Activated B cell treated with CpG ODN at 0.5 μM for 24 hours (primary cell): Measurements from ENCODE around the gene LRP2. TPM values are rescaled to one million over a fixed set of nuclear protein-coding genes. Genes with fewer than 3 reads are reported as not detected.
"Not testable (repeated sequence)": the region's sequence is repeated elsewhere in the genome, so short reads cannot be mapped to it uniquely, and the experiment has no call there.

Experiments
- ATAC-seq: fragments of 200-7000 bp; cut with Tn5 transposase; one replicate; pipeline ENCODE4 v1.10.0; 2021; ENCODE audit warnings: low read depth, mild to moderate bottlenecking, moderate library complexity
- CTCF ChIA-PET: fragments of 350-600 bp; sonication (Branson Sonifier 250); formaldehyde crosslinking; loops from one replicate; lab custom pipeline; 2021; ENCODE audit warnings: antibody characterized with exemption; lab: Charles Lee
- POLR2A ChIA-PET: fragments of 350-600 bp; sonication (Branson Sonifier 250); formaldehyde crosslinking; loops from one replicate; lab custom pipeline; 2021; ENCODE audit warnings: antibody characterized with exemption; lab: Charles Lee
- DNase-seq: peaks from one replicate; pipeline ENCODE4 v3.0.0; 2022
- H3K27ac Mint-ChIP-seq: one replicate; pipeline ENCODE4 v1.8.0; 2020; ENCODE audit warnings: mixed read lengths
- H3K27me3 Mint-ChIP-seq: one replicate; pipeline ENCODE4 v1.8.0; 2021; ENCODE audit warnings: mixed read lengths
- H3K36me3 Mint-ChIP-seq: one replicate; pipeline ENCODE4 v1.8.0; 2021; ENCODE audit warnings: low read depth, mixed read lengths
- H3K4me1 Mint-ChIP-seq: one replicate; pipeline ENCODE4 v1.8.0; 2021; ENCODE audit warnings: mixed read lengths
- H3K4me3 Mint-ChIP-seq: one replicate; pipeline ENCODE4 v1.8.0; 2020; ENCODE audit warnings: mild to moderate bottlenecking, mixed read lengths
- H3K9me3 Mint-ChIP-seq: one replicate; pipeline ENCODE4 v1.8.0; 2020; ENCODE audit warnings: mixed read lengths
- intact Hi-C: fragments of 100-400 bp; cut with micrococcal nuclease; formaldehyde crosslinking; loops from one replicate; pipeline ENCODE4 v1.15.1; 2024
- total RNA-seq: library from RNA; stranded (reverse); gene quantifications from 2 replicates; pipeline ENCODE4 v1.2.3, GENCODE V29; 2022
- TF ChIP-seq, protein P1 (sequence below): fragments of 200-600 bp; IDR thresholded peaks from one replicate; pipeline ENCODE4 v1.8.0; 2022; ENCODE audit warnings: antibody characterized with exemption, mild to moderate bottlenecking

The LRP2 gene
- total RNA-seq, 1 donor from 2014 or later: not detected

GRCh38 chr2:169136885-169137534 is 225.3 kb downstream of the LRP2 start:
- TF ChIP-seq, protein P1, sequence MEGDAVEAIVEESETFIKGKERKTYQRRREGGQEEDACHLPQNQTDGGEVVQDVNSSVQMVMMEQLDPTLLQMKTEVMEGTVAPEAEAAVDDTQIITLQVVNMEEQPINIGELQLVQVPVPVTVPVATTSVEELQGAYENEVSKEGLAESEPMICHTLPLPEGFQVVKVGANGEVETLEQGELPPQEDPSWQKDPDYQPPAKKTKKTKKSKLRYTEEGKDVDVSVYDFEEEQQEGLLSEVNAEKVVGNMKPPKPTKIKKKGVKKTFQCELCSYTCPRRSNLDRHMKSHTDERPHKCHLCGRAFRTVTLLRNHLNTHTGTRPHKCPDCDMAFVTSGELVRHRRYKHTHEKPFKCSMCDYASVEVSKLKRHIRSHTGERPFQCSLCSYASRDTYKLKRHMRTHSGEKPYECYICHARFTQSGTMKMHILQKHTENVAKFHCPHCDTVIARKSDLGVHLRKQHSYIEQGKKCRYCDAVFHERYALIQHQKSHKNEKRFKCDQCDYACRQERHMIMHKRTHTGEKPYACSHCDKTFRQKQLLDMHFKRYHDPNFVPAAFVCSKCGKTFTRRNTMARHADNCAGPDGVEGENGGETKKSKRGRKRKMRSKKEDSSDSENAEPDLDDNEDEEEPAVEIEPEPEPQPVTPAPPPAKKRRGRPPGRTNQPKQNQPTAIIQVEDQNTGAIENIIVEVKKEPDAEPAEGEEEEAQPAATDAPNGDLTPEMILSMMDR: no peak
- Mint-ChIP-seq H3K36me3 (no peaks in the 10 kb centered on the region), H3K27ac (no peak overlapping the region), H3K4me1 (no peaks in the 10 kb centered on the region), H3K27me3 (no peaks in the 10 kb centered on the region), H3K4me3 (no peak overlapping the region), H3K9me3 (no peaks in the 10 kb centered on the region)
- intact Hi-C loops: no loop called here
- ATAC-seq (no peak), DNase-seq (no peak)
- ChIA-PET POLR2A (no interaction called here), CTCF (no interaction called here)

DNA sequence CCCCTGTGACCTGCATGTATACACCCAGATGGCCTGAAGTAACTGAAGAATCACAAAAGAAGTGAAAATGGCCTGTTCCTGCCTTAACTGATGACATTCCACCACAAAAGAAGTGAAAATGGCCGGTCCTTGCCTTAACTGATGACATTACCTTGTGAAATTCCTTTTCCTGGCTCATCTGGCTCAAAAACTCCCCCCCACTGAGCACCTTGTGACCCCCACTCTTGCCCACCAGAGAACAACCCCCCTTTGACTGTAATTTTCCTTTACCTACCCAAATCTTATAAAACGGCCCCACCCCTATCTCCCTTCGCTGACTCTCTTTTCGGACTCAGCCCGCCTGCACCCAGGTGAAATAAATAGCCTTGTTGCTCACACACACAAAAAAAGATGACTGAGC is 225.9 kb downstream of the LRP2 start:
- ATAC-seq, DNase-seq, POLR2A ChIA-PET, H3K4me3 Mint-ChIP-seq, H3K36me3 Mint-ChIP-seq, CTCF ChIA-PET, H3K9me3 Mint-ChIP-seq, intact Hi-C loops, H3K27me3 Mint-ChIP-seq, H3K4me1 Mint-ChIP-seq, H3K27ac Mint-ChIP-seq: not testable (repeated sequence)

DNA sequence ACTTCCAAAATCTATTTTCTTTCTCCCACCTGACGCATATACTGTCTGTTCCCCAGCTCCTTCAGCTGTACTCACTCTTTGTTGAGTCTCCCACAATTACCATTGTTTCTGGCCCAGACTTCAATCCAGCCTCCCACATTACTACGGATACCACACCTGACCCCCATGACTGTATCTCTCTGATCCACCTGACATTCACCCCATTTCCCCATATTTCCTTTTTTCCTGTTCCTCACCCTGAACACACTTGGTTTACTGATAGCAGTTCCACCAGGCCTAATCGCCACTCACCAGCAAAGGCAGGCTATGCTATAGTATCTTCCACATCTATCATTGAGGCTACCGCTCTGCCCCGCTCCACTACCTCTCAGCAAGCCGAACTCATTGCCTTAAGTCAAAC is 228.1 kb downstream of the LRP2 start:
- H3K36me3 Mint-ChIP-seq, H3K27me3 Mint-ChIP-seq, CTCF ChIA-PET, H3K4me1 Mint-ChIP-seq, H3K4me3 Mint-ChIP-seq, ATAC-seq, DNase-seq, POLR2A ChIA-PET, H3K9me3 Mint-ChIP-seq, H3K27ac Mint-ChIP-seq: not testable (repeated sequence)
- intact Hi-C loops: loop anchor here (5.0 kb wide), 1 partner anchor 787 kb away; no protein-coding TSS in a partner anchor

DNA sequence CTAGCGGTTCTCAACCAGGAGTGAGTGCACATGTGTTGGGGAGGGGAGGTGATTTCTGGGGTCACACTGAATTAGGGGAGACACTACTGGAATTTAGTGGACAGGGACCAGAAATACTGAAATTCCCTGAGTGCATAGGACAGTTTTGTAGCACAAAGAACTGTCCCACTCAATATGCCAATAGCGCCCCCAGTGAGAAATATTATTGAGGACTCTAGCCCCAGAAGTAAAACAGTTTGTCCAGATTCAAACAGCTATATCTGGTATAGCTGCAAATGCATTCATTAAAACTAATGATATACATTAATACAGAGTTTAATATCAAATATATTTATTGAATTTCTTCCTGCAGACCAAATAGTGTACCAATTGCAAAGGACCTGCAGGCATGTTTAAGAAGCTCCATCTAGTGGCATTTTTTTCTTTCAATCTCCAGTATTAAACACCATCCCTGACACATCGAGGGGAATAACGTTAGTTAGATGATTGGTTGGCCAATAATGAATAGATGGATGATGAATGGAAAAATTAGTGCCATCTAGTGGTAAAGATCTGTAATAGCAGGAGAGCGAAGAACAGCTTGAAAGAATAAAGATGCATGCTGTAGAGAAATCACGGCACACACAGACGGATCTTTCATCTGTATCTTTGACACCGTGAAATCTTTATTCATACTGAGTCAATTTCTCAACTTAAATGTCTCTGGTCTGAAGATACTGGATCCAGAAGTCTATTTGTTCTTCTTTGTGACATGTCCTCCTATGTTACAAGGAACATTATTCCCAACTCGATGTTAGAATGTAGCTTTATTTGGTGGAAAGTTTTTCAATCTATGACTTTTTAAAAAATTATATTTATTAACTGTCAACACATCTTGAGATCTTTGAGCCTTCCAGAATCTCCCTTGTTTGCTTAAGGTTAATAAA is 230.5 kb downstream of the LRP2 start:
- H3K27ac Mint-ChIP-seq: no peak overlapping the region
- no peaks in the 10 kb centered on the region for H3K4me1 Mint-ChIP-seq
- intact Hi-C loops: loop anchor here (1.0 to 5.0 kb wide), 3 partner anchors 22 to 785 kb away; no protein-coding TSS in a partner anchor
- DNase-seq (no peak), ATAC-seq (peak; percentile 86)
- TF ChIP-seq, protein P1: peak; percentile 52
- H3K4me3 Mint-ChIP-seq: no peak overlapping the region
- H3K36me3 Mint-ChIP-seq: no peaks in the 10 kb centered on the region
- POLR2A ChIA-PET: interaction anchor here (0.6 kb wide), 1 partner anchor 94 kb away, joined by 7 read pairs; no protein-coding TSS in a partner anchor
- no peaks in the 10 kb centered on the region for H3K27me3 Mint-ChIP-seq
- CTCF ChIA-PET: interaction anchor here (0.7 to 3.1 kb wide), 16 partner anchors 9 to 185 kb away, joined by 3 to 45 read pairs (median 5); no protein-coding TSS in a partner anchor
- H3K9me3 Mint-ChIP-seq: no peaks in the 10 kb centered on the region

- intact Hi-C loops: loop anchor here (5.0 kb wide), 1 partner anchor 782 kb away; no protein-coding TSS in a partner anchor
Measured at GRCh38 chr2:169129703-169130243, 232.6 kb downstream of the LRP2 start.

More at GRCh38 chr2:169129703-169130243, 232.6 kb downstream of the LRP2 start:
- TF ChIP-seq, protein P1: no peak
- ATAC-seq (no peak), DNase-seq (no peak)
- Mint-ChIP-seq H3K9me3 (no peaks in the 10 kb centered on the region), H3K27ac (no peak overlapping the region), H3K4me1 (no peaks in the 10 kb centered on the region), H3K27me3 (no peaks in the 10 kb centered on the region), H3K4me3 (no peak overlapping the region), H3K36me3 (no peaks in the 10 kb centered on the region)
- POLR2A ChIA-PET: no interaction called here
- CTCF ChIA-PET: interaction anchor here (1.4 to 3.1 kb wide), 2 partner anchors 10 to 20 kb away, joined by 3 to 45 read pairs; no protein-coding TSS in a partner anchor
